GM18502 (cell line): ENCODE measurements around the gene MAP3K1.

ENCODE experiments used
- ATAC-seq: cut with Tn5 transposase; IDR thresholded peaks from one replicate; pipeline ENCODE4 v1.9.1; 2021; ENCODE audit warnings: mild to moderate bottlenecking; ENCODE audit not compliant: unreplicated experiment, poor library complexity

The MAP3K1 gene

GRCh38 chr5:56900395-56900794 is 85.0 kb downstream of the MAP3K1 start:
- ATAC-seq: no peak

- ATAC-seq: no peak
Measured at GRCh38 chr5:56900858-56901578, 85.7 kb downstream of the MAP3K1 start.

- peak; percentile 45 for ATAC-seq
Measured at GRCh38 chr5:56908942-56909293, 93.6 kb downstream of the MAP3K1 start.

- peak; percentile 88 for ATAC-seq
Measured at GRCh38 chr5:56909294-56910209, 94.2 kb downstream of the MAP3K1 start, which contains the start of gene SETD9. SETD9 (plus strand) TSS chr5:56909596; CDS start chr5:56909646, 50 bp downstream.

GRCh38 chr5:56910210-56910965 is 95.0 kb downstream of the MAP3K1 start:
- ATAC-seq: peak; percentile 28

GRCh38 chr5:56913766-56914165 is 98.4 kb downstream of the MAP3K1 start:
- ATAC-seq: no peak

GRCh38 chr5:56914678-56915077 is 99.3 kb downstream of the MAP3K1 start:
- ATAC-seq: no peak

GRCh38 chr5:56917534-56917933 is 102.2 kb downstream of the MAP3K1 start:
- ATAC-seq: no peak

GRCh38 chr5:56918054-56918453 is 102.7 kb downstream of the MAP3K1 start:
- no peak for ATAC-seq

- ATAC-seq: no peak
Measured at GRCh38 chr5:56919942-56920662, 104.8 kb downstream of the MAP3K1 start.

GRCh38 chr5:56922922-56923321 is 107.6 kb downstream of the MAP3K1 start:
- ATAC-seq: no peak

- no peak for ATAC-seq
Measured at GRCh38 chr5:56934325-56934724, 119.0 kb downstream of the MAP3K1 start.

- no peak for ATAC-seq
Measured at GRCh38 chr5:56938858-56939257, 123.5 kb downstream of the MAP3K1 start.

GRCh38 chr5:56941981-56942380 is 126.6 kb downstream of the MAP3K1 start:
- ATAC-seq: no peak
